K562 (cell line): Measurements from ENCODE around the gene ZBTB8B. TPM values are rescaled to one million over a fixed set of nuclear protein-coding genes. Genes with fewer than 3 reads are reported as not detected.

Experiments
- ATF7 ChIP-seq: fragments of 450-650 bp; IDR thresholded peaks from 2 replicates; pipeline ENCODE4 v1.7.1; 2014; ENCODE audit warnings: mild to moderate bottlenecking, moderate library complexity
- CEBPG ChIP-seq, 3 experiments: fragments of 200-800 bp in 1 of 3; sonication (Bioruptor generic) in 1 of 3; sonication (generic) in 1 of 3; formaldehyde crosslinking in 1 of 3; IDR thresholded peaks in 2 of 3; conservative IDR thresholded peaks in 1 of 3; 2 replicates each; pipeline versions ENCODE4 v1.6.1 to v1.8.0; 2016 to 2022; ENCODE audit warnings: missing compliant biosample characterization in 2 of 3, missing genetic modification characterization in 2 of 3, mild to moderate bottlenecking in 1 of 3, missing genetic modification reagents in 1 of 3
- E2F4 ChIP-seq: sonication (generic); formaldehyde crosslinking; IDR thresholded peaks from 2 replicates; pipeline ENCODE4 v1.8.0; 2022; ENCODE audit warnings: mild to moderate bottlenecking, low read depth, missing genetic modification reagents
- EHMT2 ChIP-seq: fragments of 450-650 bp; IDR thresholded peaks from 2 replicates; pipeline ENCODE4 v1.6.1; 2018; ENCODE audit warnings: antibody characterized with exemption
- FOXK2 ChIP-seq, 2 experiments: fragments of 450-650 bp; IDR thresholded peaks in 1 of 2; conservative IDR thresholded peaks in 1 of 2; 2 replicates each; pipeline ENCODE4 v1.6.1; 2016; ENCODE audit warnings: low read depth in 2 of 2, mild to moderate bottlenecking in 1 of 2
- IRF2 ChIP-seq: sonication (generic); formaldehyde crosslinking; IDR thresholded peaks from 2 replicates; pipeline ENCODE4 v1.8.1; 2022; ENCODE audit warnings: mild to moderate bottlenecking, missing genetic modification reagents
- JUND ChIP-seq, 2 experiments: IDR thresholded peaks; 2 replicates in 1 of 2; 3 replicates in 1 of 2; pipeline ENCODE4 v1.6.1; 2011; ENCODE audit warnings: borderline replicate concordance in 2 of 2, low read depth in 2 of 2, low read length in 2 of 2, improper control_type of control experiment in 1 of 2, missing biosample characterization in 1 of 2, missing genetic modification characterization in 1 of 2, missing genetic modification reagents in 1 of 2
- KHSRP ChIP-seq: fragments of 450-650 bp; IDR thresholded peaks from 2 replicates; pipeline ENCODE4 v1.6.1; 2017
- MYC ChIP-seq, 2 experiments: fragments of 250-450 bp in 1 of 2; sonication (Bioruptor Pico) in 1 of 2; IDR thresholded peaks; 2 replicates each; pipeline versions ENCODE4 v1.5.1 to v1.6.1; 2012 to 2021; ENCODE audit warnings: low read depth in 2 of 2, borderline replicate concordance in 1 of 2, improper control_type of control experiment in 1 of 2, low read length in 1 of 2, mild to moderate bottlenecking in 1 of 2, moderate library complexity in 1 of 2
- RBFOX2 ChIP-seq: fragments of 200-400 bp; formaldehyde crosslinking; IDR thresholded peaks from 2 replicates; pipeline ENCODE4 v1.6.1; 2017; ENCODE audit warnings: low read depth, mild to moderate bottlenecking, low read length, moderate library complexity
- TEAD2 ChIP-seq: fragments of 450-650 bp; IDR thresholded peaks from 2 replicates; pipeline ENCODE4 v1.6.1; 2016; ENCODE audit warnings: missing genetic modification characterization, control low read depth, missing compliant biosample characterization
- THRB ChIP-seq: fragments of 450-650 bp; formaldehyde crosslinking; conservative IDR thresholded peaks from 2 replicates; pipeline ENCODE4 v1.4.0; 2022; ENCODE audit warnings: mild to moderate bottlenecking, missing genetic modification characterization
- YY1 ChIP-seq, 3 experiments: IDR thresholded peaks; 2 replicates each; pipeline ENCODE4 v1.6.1; 2011; ENCODE audit warnings: low read length in 2 of 3, mild to moderate bottlenecking in 2 of 3, moderate library complexity in 2 of 3, borderline replicate concordance in 1 of 3, control low read depth in 1 of 3, low read depth in 1 of 3; ENCODE audit not compliant: insufficient read depth in 3 of 3, insufficient replicate concordance in 2 of 3, control insufficient read depth in 1 of 3, insufficient read length in 1 of 3; ENCODE audit errors: extremely low read depth in 1 of 3
- ZBTB11 ChIP-seq, 3 experiments: fragments of 200-800 bp in 1 of 3; fragments of 250-450 bp in 1 of 3; fragments of 450-650 bp in 1 of 3; sonication (Bioruptor Pico) in 1 of 3; sonication (Bioruptor generic) in 1 of 3; formaldehyde crosslinking in 1 of 3; IDR thresholded peaks; 2 replicates each; pipeline versions ENCODE4 v1.6.1 to v1.8.0; 2016 to 2022; ENCODE audit warnings: mild to moderate bottlenecking in 2 of 3, missing genetic modification characterization in 2 of 3, missing compliant biosample characterization in 1 of 3, moderate library complexity in 1 of 3
- ZBTB43 ChIP-seq: sonication (generic); formaldehyde crosslinking; IDR thresholded peaks from 2 replicates; pipeline ENCODE4 v1.8.0; 2023; ENCODE audit warnings: mild to moderate bottlenecking, missing genetic modification reagents
- ZNF695 ChIP-seq: fragments of 450-650 bp; formaldehyde crosslinking; IDR thresholded peaks from 2 replicates; pipeline ENCODE4 v1.4.0; 2020; ENCODE audit warnings: mild to moderate bottlenecking, moderate library complexity
- polyA plus RNA-seq, 8 experiments: library from polyadenylated mRNA; depleted of rRNA in 4 of 8; stranded (reverse) in 5 of 8; unstranded in 3 of 8; fragments of >200 nt; fragmentation: Nextera tagmentation in 2 of 8; fragmentation: Illumina TruSeq in 1 of 8; extraction: Ambion mirVana in 2 of 8; extraction: Trizol in 1 of 8; gene quantifications; 2 replicates each; pipeline versions ENCODE4 v1.2.1 to v1.2.3, GENCODE V29; 2011 to 2014; ENCODE audit warnings: inconsistent platforms in 1 of 8, missing spikeins in 1 of 8
- total RNA-seq, 7 experiments: library from RNA; depleted of rRNA in 6 of 7; stranded (reverse); fragments of >200 nt in 6 of 7; fragmentation: Illumina TruSeq in 2 of 7; extraction: Trizol in 2 of 7; gene quantifications; 2 replicates each; pipeline versions ENCODE4 v1.2.1 to v1.2.3, GENCODE V29; 2011 to 2021; ENCODE audit warnings: low replicate concordance in 1 of 7

Gene ZBTB8B
- total and polyA plus RNA-seq, 9 of the 15 experiments (the other 6 are each of a cell fraction or from before 2014, with no cell fraction given) = not detected

- 0 out of 2 replicates have a peak, but pooled peaks have one; percentile 22 for TF ChIP-seq MYC (IDR thresholded peaks at IDR 0.05; ENCODE audit: low read depth, low read length)
- TF ChIP-seq MYC (CRISPR knock-in tag; IDR thresholded peaks at IDR 0.05; ENCODE audit: borderline replicate concordance, low read depth) = no peak
- TF ChIP-seq ZBTB11 (CRISPR knock-in tag; IDR thresholded peaks at IDR 0.05) = peak in 1 of 3 experiments; percentile 28; a peak in 1 of 6 replicates
- TF ChIP-seq FOXK2 (conservative IDR thresholded peaks at IDR 0.05 in 1 of 2, IDR thresholded peaks at IDR 0.05 in 1 of 2; ENCODE audit: low read depth in 2 of 2) = peak; percentile 67 to 72; a peak in 2 of 4 replicates
- no peak for TF ChIP-seq E2F4
- TF ChIP-seq ATF7 = peak; percentile 88
- TF ChIP-seq ZNF695 (CRISPR knock-in tag) = no peak
- no peak for TF ChIP-seq KHSRP
- TF ChIP-seq CEBPG (CRISPR knock-in tag; IDR thresholded peaks at IDR 0.05) = no peak
- TF ChIP-seq CEBPG (tag; conservative IDR thresholded peaks at IDR 0.05 in 1 of 2, IDR thresholded peaks at IDR 0.05 in 1 of 2) = peak in 1 of 2 experiments; percentile 69; a peak in 1 of 4 replicates
- TF ChIP-seq RBFOX2 = 0 out of 2 replicates have a peak, but pooled peaks have one; percentile 25
- TF ChIP-seq EHMT2 = peak; percentile 68; the same call in 1 of the 2 replicates
- TF ChIP-seq JUND (IDR thresholded peaks at IDR 0.05; ENCODE audit: borderline replicate concordance, low read depth, low read length) = peak; percentile 88
- TF ChIP-seq JUND (tag; IDR thresholded peaks at IDR 0.05; ENCODE audit: borderline replicate concordance, low read depth, low read length) = peak; percentile 93
- no peak for TF ChIP-seq TEAD2 (tag)
- no peak for TF ChIP-seq THRB (CRISPR knock-in tag)
- peak; percentile 28 to 90 (median 69) for TF ChIP-seq YY1 (IDR thresholded peaks at IDR 0.05; ENCODE audit: borderline replicate concordance in 1 of 3, control insufficient read depth in 1 of 3, extremely low read depth in 1 of 3, insufficient read depth in 3 of 3, insufficient read length in 1 of 3, insufficient replicate concordance in 2 of 3, low read depth in 1 of 3, low read length in 2 of 3)
- no peak for TF ChIP-seq ZBTB43 (CRISPR knock-in tag)
- TF ChIP-seq IRF2 (CRISPR knock-in tag) = no peak
These were observed 16.0 kb upstream of the ZBTB8B start (continued) for GRCh38 chr1:32448773-32449456.
